Keratinocyte (primary cell): ENCODE results near the gene C9orf50. TPM values are rescaled to one million over a fixed set of nuclear protein-coding genes. Genes with fewer than 3 reads are reported as not detected.

ENCODE experiments used
- DNase-seq: peaks from one replicate; pipeline ENCODE4 v3.0.0-alpha.2; 2011; ENCODE audit warnings: low read depth, missing footprints, low spot score
- FAIRE-seq: peaks from 2 replicates; lab custom pipeline; 2011; peaks lifted over from hg19 to GRCh38; lab: Jason Lieb, UNC
- H2AFZ ChIP-seq: 2 replicates; pipeline ENCODE4 v1.6.0; 2012; ENCODE audit warnings: low read length, control low read depth, inconsistent platforms; ENCODE audit not compliant: control insufficient read depth
- H3K27ac ChIP-seq: 2 replicates; pipeline ENCODE4 v1.5.1; 2011; ENCODE audit warnings: low read length; ENCODE audit not compliant: control insufficient read depth, insufficient read depth
- H3K27me3 ChIP-seq: 3 replicates; pipeline ENCODE4 v1.6.0; 2011; ENCODE audit warnings: low read length; ENCODE audit not compliant: control insufficient read depth, insufficient read depth; ENCODE audit errors: extremely low read depth
- H3K36me3 ChIP-seq, 2 experiments: 2 replicates in 1 of 2; 3 replicates in 1 of 2; pipeline ENCODE4 v1.5.1; 2011; ENCODE audit warnings: low read length in 2 of 2, mild to moderate bottlenecking in 1 of 2; ENCODE audit not compliant: control insufficient read depth in 2 of 2, insufficient read depth in 2 of 2; ENCODE audit errors: extremely low read depth in 1 of 2
- H3K4me1 ChIP-seq: 3 replicates; pipeline ENCODE4 v1.5.1; 2011; ENCODE audit warnings: low read length; ENCODE audit not compliant: control insufficient read depth, insufficient read depth; ENCODE audit errors: extremely low read depth
- H3K4me2 ChIP-seq: 3 replicates; pipeline ENCODE4 v1.6.0; 2011; ENCODE audit warnings: low read depth, low read length; ENCODE audit not compliant: control insufficient read depth, insufficient read depth; ENCODE audit errors: extremely low read depth
- H3K4me3 ChIP-seq, 3 experiments: fragments of 200-600 bp in 1 of 3; sonication (generic) in 1 of 3; 2 replicates in 2 of 3; 3 replicates in 1 of 3; pipeline ENCODE4 v1.5.1; 2011 to 2016; ENCODE audit warnings: low read length in 3 of 3, mild to moderate bottlenecking in 3 of 3, control low read depth in 2 of 3, inconsistent platforms in 1 of 3, low read depth in 1 of 3, mixed read lengths in 1 of 3, mixed run types in 1 of 3, moderate library complexity in 1 of 3; ENCODE audit not compliant: control insufficient read depth in 2 of 3, insufficient read depth in 2 of 3; ENCODE audit errors: extremely low read depth in 1 of 3
- H3K79me2 ChIP-seq: 2 replicates; pipeline ENCODE4 v1.6.0; 2012; ENCODE audit warnings: low read length; ENCODE audit not compliant: control insufficient read depth, insufficient read depth
- H3K9ac ChIP-seq: 3 replicates; pipeline ENCODE4 v1.6.0; 2011; ENCODE audit warnings: low read length; ENCODE audit not compliant: control insufficient read depth, insufficient read depth; ENCODE audit errors: extremely low read depth
- H3K9me1 ChIP-seq: 3 replicates; pipeline ENCODE4 v1.6.0; 2011; ENCODE audit warnings: low read length; ENCODE audit not compliant: control insufficient read depth, insufficient read depth; ENCODE audit errors: extremely low read depth
- H3K9me3 ChIP-seq: 2 replicates; pipeline ENCODE4 v1.5.1; 2012; ENCODE audit warnings: low read depth, low read length; ENCODE audit not compliant: control insufficient read depth
- H4K20me1 ChIP-seq: 3 replicates; pipeline ENCODE4 v1.6.0; 2011; ENCODE audit warnings: low read length; ENCODE audit not compliant: control insufficient read depth, insufficient read depth; ENCODE audit errors: extremely low read depth
- CTCF ChIP-seq, 3 experiments: IDR thresholded peaks in 1 of 3; conservative IDR thresholded peaks in 1 of 3; optimal IDR thresholded peaks in 1 of 3; 2 replicates in 2 of 3; 3 replicates in 1 of 3; pipeline versions ENCODE3 to v1.5.1; 2011; ENCODE audit warnings: low read length in 3 of 3, mild to moderate bottlenecking in 3 of 3, moderate library complexity in 2 of 3, control low read depth in 1 of 3, inconsistent platforms in 1 of 3; ENCODE audit not compliant: insufficient read depth in 2 of 3; ENCODE audit errors: extremely low read depth in 1 of 3
- EZH2 ChIP-seq: IDR thresholded peaks from one replicate; pipeline ENCODE4 v1.6.1; 2012; ENCODE audit warnings: inconsistent platforms, mild to moderate bottlenecking, low read length, moderate library complexity
- dilution Hi-C: fragments of 300-500 bp; cut with MboI; formaldehyde crosslinking; loops from one replicate; pipeline ENCODE4 v1.7.0; 2020; ENCODE audit warnings: low sequenced_read_pairs; ENCODE audit not compliant: extremely low pct_ligation_motif_present
- polyA plus RNA-seq, 5 experiments: library from polyadenylated mRNA; depleted of rRNA in 3 of 5; stranded (reverse) in 3 of 5; stranded (forward) in 1 of 5; unstranded in 1 of 5; fragments of >200 nt; gene quantifications; 1 replicate in 1 of 5; 2 replicates in 3 of 5; 3 replicates in 1 of 5; pipeline versions ENCODE4 v1.2.1 to v1.2.3, GENCODE V29; 2011 to 2012; ENCODE audit warnings: missing spikeins in 2 of 5, low read depth in 1 of 5, low replicate concordance in 1 of 5

C9orf50 gene
- polyA plus RNA-seq, 1 donor (not counting 4 experiments of a cell fraction or from before 2014, with no cell fraction given), result not detected

GRCh38 chr9:129646654-129647053, 25.8 kb upstream of the C9orf50 start:
- Histone ChIP-seq H2AFZ (no peak overlapping the region), H3K4me1 (peaks cover 11% of the 10 kb centered on the region), H3K4me2 (no peak overlapping the region), H3K27me3 (no peaks in the 10 kb centered on the region), H3K79me2 (peaks cover 2% of the 10 kb centered on the region), H3K9me1 (no peaks in the 10 kb centered on the region), H4K20me1 (no peaks in the 10 kb centered on the region), H3K4me3 (no peak overlapping the region), H3K27ac (no peak overlapping the region), H3K36me3 (no peaks in the 10 kb centered on the region), H3K9me3 (no peaks in the 10 kb centered on the region), H3K9ac (no peak overlapping the region)
- TF ChIP-seq CTCF (optimal IDR thresholded peaks at IDR 0.05 in 1 of 3, IDR thresholded peaks at IDR 0.05 in 1 of 3, conservative IDR thresholded peaks at IDR 0.05 in 1 of 3; ENCODE audit: extremely low read depth in 1 of 3, insufficient read depth in 2 of 3, low read length in 3 of 3), result no peak
- no peak for TF ChIP-seq EZH2
- dilution Hi-C loops, result no loop called here
- no peak for DNase-seq
- FAIRE-seq, result no peak

- FAIRE-seq (no peak), DNase-seq (no peak)
- dilution Hi-C loops, result no loop called here
Measured at GRCh38 chr9:129646252-129646651, 25.4 kb upstream of the C9orf50 start.

More at GRCh38 chr9:129646252-129646651, 25.4 kb upstream of the C9orf50 start:
- Histone ChIP-seq H3K4me2 (no peak overlapping the region), H3K4me1 (peaks cover 11% of the 10 kb centered on the region), H3K79me2 (peaks cover 6% of the 10 kb centered on the region), H3K9ac (no peak overlapping the region), H3K36me3 (no peaks in the 10 kb centered on the region), H3K27me3 (no peaks in the 10 kb centered on the region), H3K9me3 (no peaks in the 10 kb centered on the region), H2AFZ (no peak overlapping the region), H4K20me1 (peaks cover under 1% of the 10 kb centered on the region), H3K4me3 (no peak overlapping the region), H3K9me1 (no peaks in the 10 kb centered on the region), H3K27ac (no peak overlapping the region)
- no peak for TF ChIP-seq CTCF (optimal IDR thresholded peaks at IDR 0.05 in 1 of 3, IDR thresholded peaks at IDR 0.05 in 1 of 3, conservative IDR thresholded peaks at IDR 0.05 in 1 of 3; ENCODE audit: extremely low read depth in 1 of 3, insufficient read depth in 2 of 3, low read length in 3 of 3)
- no peak for TF ChIP-seq EZH2
